ENCODE measurements around the gene VIPR2.

Gene VIPR2

GRCh38 chr7:159070431-159071148 lies 74.1 kb downstream of the VIPR2 start:
- no peaks in the 10 kb centered on the region for H3K27me3 ChIP-seq (ENCODE audit: insufficient read depth, low read length)
- H3K4me1 ChIP-seq (ENCODE audit: control insufficient read depth, insufficient read depth, low read length, unreplicated experiment) = no peaks in the 10 kb centered on the region
- H3K4me3 ChIP-seq (ENCODE audit: low read depth, low read length) = no peak overlapping the region
- no peak overlapping the region for H2AFZ ChIP-seq (ENCODE audit: low read length, unreplicated experiment)
- no peaks in the 10 kb centered on the region for H3K36me3 ChIP-seq (ENCODE audit: insufficient read depth, low read length)
- no peak overlapping the region for H3K27ac ChIP-seq (ENCODE audit: low read depth, low read length)
- no peaks in the 10 kb centered on the region for H3K79me2 ChIP-seq (ENCODE audit: control insufficient read depth, insufficient read depth, low read length, unreplicated experiment)

DNA sequence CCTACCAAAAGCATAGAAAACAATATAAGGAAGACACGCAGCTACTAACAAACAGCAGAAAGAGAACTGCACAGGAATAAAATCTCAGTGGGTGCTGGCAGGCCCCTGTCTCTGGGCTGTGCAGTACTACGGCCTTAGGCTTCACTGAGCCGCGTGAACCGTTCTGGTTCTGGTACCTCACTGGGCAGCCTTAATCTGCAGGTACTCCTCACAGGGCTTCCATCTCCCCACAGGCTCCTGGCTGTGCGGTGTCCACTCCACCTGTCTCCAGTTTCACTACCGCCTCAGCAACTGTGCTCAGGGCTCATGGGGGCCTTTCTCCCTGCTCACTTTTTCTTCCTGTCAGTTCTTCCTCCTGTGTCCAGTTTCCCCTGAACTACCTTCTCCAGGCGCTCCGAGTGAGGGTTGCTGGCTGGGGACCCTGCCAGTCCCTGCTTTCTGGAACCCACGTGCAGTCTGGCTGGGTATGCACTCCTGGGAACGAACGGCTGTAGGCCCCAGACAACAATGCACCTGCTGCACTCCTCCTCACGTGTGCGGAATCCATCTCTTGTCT lies 75.7 kb downstream of the VIPR2 start:
- no peaks in the 10 kb centered on the region for H3K4me1 ChIP-seq (ENCODE audit: control insufficient read depth, insufficient read depth, low read length, unreplicated experiment)
- no peak overlapping the region for H3K27ac ChIP-seq (ENCODE audit: low read depth, low read length)
- H3K27me3 ChIP-seq (ENCODE audit: insufficient read depth, low read length) = no peaks in the 10 kb centered on the region
- no peak overlapping the region for H2AFZ ChIP-seq (ENCODE audit: low read length, unreplicated experiment)
- no peaks in the 10 kb centered on the region for H3K79me2 ChIP-seq (ENCODE audit: control insufficient read depth, insufficient read depth, low read length, unreplicated experiment)
- no peak overlapping the region for H3K4me3 ChIP-seq (ENCODE audit: low read depth, low read length)
- no peaks in the 10 kb centered on the region for H3K36me3 ChIP-seq (ENCODE audit: insufficient read depth, low read length)

DNA sequence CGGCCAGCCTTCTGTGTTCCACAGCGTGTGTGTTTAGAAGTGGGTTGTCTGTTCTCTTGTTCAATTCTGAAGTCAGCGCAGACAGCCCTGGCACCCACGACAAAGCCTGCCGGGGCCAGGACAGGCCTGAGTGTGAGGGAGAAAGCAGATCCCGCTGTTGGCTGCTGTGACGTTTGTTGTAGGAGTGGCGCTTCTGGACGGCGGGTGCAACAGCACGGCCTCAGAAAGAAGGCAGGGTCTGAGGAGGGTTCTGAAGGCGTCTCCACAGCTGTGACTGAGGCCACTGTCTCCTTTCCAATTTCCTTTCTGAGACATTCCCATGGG lies 76.2 kb downstream of the VIPR2 start:
- Histone ChIP-seq H2AFZ (ENCODE audit: low read length, unreplicated experiment) (no peak overlapping the region), H3K4me1 (ENCODE audit: control insufficient read depth, insufficient read depth, low read length, unreplicated experiment) (no peaks in the 10 kb centered on the region)

DNA sequence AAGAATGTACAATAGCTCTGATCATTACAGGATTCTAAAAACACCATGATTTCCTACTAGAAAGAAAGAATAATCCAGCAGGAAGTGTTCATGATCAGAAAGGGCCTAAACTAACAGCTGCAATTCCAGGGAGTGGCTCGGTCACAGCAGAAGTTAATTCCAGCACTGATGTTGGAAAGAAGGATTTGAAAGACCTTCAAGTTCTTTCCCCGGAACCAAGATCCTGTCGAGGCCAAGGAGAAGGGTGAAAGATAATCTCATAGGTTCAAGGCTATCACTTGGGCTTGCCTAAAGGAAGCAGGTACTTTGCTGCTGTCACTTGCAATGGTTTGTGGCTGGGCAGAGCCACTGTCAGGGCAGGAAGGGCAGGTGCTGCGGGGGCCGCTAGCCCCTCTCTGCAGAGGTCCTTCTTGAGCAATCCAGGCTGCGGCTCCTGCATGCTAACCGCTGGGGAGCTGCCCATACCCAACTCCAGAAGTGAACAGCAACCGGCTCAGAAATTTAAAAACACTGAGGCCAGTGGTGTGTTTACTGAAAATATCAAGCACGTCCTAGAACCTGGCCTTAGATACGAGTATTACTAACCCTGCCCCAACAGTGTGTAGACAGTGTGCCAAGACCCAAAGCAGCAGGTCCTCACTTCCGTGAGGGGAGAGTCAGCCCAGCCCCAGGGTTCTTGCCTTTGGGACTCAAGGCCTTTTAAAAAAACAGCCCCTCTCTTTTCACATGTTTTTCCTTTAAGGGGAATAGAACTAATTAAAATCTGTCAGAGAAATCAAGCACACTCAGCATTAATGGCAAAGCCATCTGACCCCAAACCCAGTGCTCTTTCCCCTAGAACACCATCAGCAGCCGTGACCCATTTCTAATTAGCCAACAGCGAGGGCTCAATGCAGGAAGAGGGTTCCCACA lies 76.8 kb downstream of the VIPR2 start:
- H3K36me3 ChIP-seq (ENCODE audit: insufficient read depth, low read length) = no peaks in the 10 kb centered on the region
- H3K27me3 ChIP-seq (ENCODE audit: insufficient read depth, low read length) = no peaks in the 10 kb centered on the region
- H3K4me3 ChIP-seq (ENCODE audit: low read depth, low read length) = no peak overlapping the region
- H3K4me1 ChIP-seq (ENCODE audit: control insufficient read depth, insufficient read depth, low read length, unreplicated experiment) = no peaks in the 10 kb centered on the region
- no peak overlapping the region for H3K27ac ChIP-seq (ENCODE audit: low read depth, low read length)
- H2AFZ ChIP-seq (ENCODE audit: low read length, unreplicated experiment) = no peak overlapping the region
- no peaks in the 10 kb centered on the region for H3K79me2 ChIP-seq (ENCODE audit: control insufficient read depth, insufficient read depth, low read length, unreplicated experiment)

More for the DNA sequence above, 76.2 kb downstream of the VIPR2 start:
- Histone ChIP-seq H3K27ac (ENCODE audit: low read depth, low read length) (no peak overlapping the region), H3K79me2 (ENCODE audit: control insufficient read depth, insufficient read depth, low read length, unreplicated experiment) (no peaks in the 10 kb centered on the region), H3K4me3 (ENCODE audit: low read depth, low read length) (no peak overlapping the region), H3K36me3 (ENCODE audit: insufficient read depth, low read length) (no peaks in the 10 kb centered on the region), H3K27me3 (ENCODE audit: insufficient read depth, low read length) (no peaks in the 10 kb centered on the region)

DNA sequence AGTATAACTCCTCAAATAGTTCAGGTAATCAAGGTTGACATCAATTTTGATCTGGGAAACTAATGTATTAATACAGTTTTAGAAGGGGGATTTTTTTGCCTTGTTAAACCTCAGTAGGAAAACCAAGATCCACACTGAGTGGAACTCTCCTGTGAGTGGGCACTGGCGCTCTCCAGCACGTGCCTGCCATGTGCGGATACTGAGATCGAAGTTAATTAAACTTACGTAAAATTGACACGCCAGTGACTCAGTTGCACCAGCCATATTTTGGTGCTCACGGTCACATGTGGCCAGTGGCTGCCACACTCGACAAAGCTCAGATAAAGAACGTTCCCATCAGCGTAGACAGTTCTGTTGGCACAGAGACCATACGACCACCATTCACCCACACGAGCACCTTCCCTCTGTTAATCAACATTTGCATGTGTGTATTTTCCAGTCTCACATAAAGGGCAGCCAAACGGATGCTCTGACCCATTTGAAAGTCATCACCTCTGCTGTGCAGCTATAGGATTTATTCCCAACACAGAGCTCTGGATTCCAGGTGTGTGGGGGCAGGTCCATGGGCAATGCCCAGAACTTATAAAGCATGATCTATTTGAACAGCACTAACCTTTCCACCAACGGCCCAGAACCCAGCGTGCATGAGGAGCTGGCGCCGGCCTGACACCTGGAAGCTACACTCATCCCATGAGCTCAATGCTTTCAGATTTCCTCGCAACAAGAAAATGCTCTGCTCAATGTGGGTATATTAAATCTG lies 77.7 kb downstream of the VIPR2 start:
- Histone ChIP-seq H3K27ac (ENCODE audit: low read depth, low read length) (no peak overlapping the region), H3K4me1 (ENCODE audit: control insufficient read depth, insufficient read depth, low read length, unreplicated experiment) (no peaks in the 10 kb centered on the region), H3K4me3 (ENCODE audit: low read depth, low read length) (no peak overlapping the region), H3K27me3 (ENCODE audit: insufficient read depth, low read length) (no peaks in the 10 kb centered on the region), H2AFZ (ENCODE audit: low read length, unreplicated experiment) (no peak overlapping the region), H3K36me3 (ENCODE audit: insufficient read depth, low read length) (no peaks in the 10 kb centered on the region), H3K79me2 (ENCODE audit: control insufficient read depth, insufficient read depth, low read length, unreplicated experiment) (no peaks in the 10 kb centered on the region)

- H3K79me2 ChIP-seq (ENCODE audit: control insufficient read depth, insufficient read depth, low read length, unreplicated experiment) = no peaks in the 10 kb centered on the region
- H2AFZ ChIP-seq (ENCODE audit: low read length, unreplicated experiment) = no peak overlapping the region
Observed at GRCh38 chr7:159065852-159066480, 78.7 kb downstream of the VIPR2 start.

GRCh38 chr7:159064816-159065510 lies 79.7 kb downstream of the VIPR2 start:
- Histone ChIP-seq H3K79me2 (ENCODE audit: control insufficient read depth, insufficient read depth, low read length, unreplicated experiment) (no peaks in the 10 kb centered on the region), H3K36me3 (ENCODE audit: insufficient read depth, low read length) (no peaks in the 10 kb centered on the region), H3K27me3 (ENCODE audit: insufficient read depth, low read length) (no peaks in the 10 kb centered on the region), H2AFZ (ENCODE audit: low read length, unreplicated experiment) (no peak overlapping the region), H3K27ac (ENCODE audit: low read depth, low read length) (no peak overlapping the region), H3K4me3 (ENCODE audit: low read depth, low read length) (no peak overlapping the region), H3K4me1 (ENCODE audit: control insufficient read depth, insufficient read depth, low read length, unreplicated experiment) (no peaks in the 10 kb centered on the region)

More at GRCh38 chr7:159065852-159066480, 78.7 kb downstream of the VIPR2 start:
- H3K27ac ChIP-seq (ENCODE audit: low read depth, low read length) = no peak overlapping the region
- no peaks in the 10 kb centered on the region for H3K4me1 ChIP-seq (ENCODE audit: control insufficient read depth, insufficient read depth, low read length, unreplicated experiment)
- no peaks in the 10 kb centered on the region for H3K27me3 ChIP-seq (ENCODE audit: insufficient read depth, low read length)
- no peaks in the 10 kb centered on the region for H3K36me3 ChIP-seq (ENCODE audit: insufficient read depth, low read length)
- H3K4me3 ChIP-seq (ENCODE audit: low read depth, low read length) = no peak overlapping the region

- Histone ChIP-seq H3K27me3 (ENCODE audit: insufficient read depth, low read length) (no peaks in the 10 kb centered on the region), H3K79me2 (ENCODE audit: control insufficient read depth, insufficient read depth, low read length, unreplicated experiment) (no peaks in the 10 kb centered on the region), H3K4me1 (ENCODE audit: control insufficient read depth, insufficient read depth, low read length, unreplicated experiment) (no peaks in the 10 kb centered on the region), H2AFZ (ENCODE audit: low read length, unreplicated experiment) (no peak overlapping the region), H3K27ac (ENCODE audit: low read depth, low read length) (no peak overlapping the region), H3K36me3 (ENCODE audit: insufficient read depth, low read length) (no peaks in the 10 kb centered on the region), H3K4me3 (ENCODE audit: low read depth, low read length) (no peak overlapping the region)
Observed at GRCh38 chr7:159064121-159064815, 80.4 kb downstream of the VIPR2 start.

- Histone ChIP-seq H3K27ac (ENCODE audit: low read depth, low read length) (no peak overlapping the region), H3K4me3 (ENCODE audit: low read depth, low read length) (no peak overlapping the region), H3K79me2 (ENCODE audit: control insufficient read depth, insufficient read depth, low read length, unreplicated experiment) (no peaks in the 10 kb centered on the region), H3K36me3 (ENCODE audit: insufficient read depth, low read length) (no peaks in the 10 kb centered on the region), H2AFZ (ENCODE audit: low read length, unreplicated experiment) (no peak overlapping the region), H3K4me1 (ENCODE audit: control insufficient read depth, insufficient read depth, low read length, unreplicated experiment) (no peaks in the 10 kb centered on the region), H3K27me3 (ENCODE audit: insufficient read depth, low read length) (no peaks in the 10 kb centered on the region)
Observed at GRCh38 chr7:159063046-159063840, 81.4 kb downstream of the VIPR2 start.
